OCI-M1 (cell line): ENCODE data around the gene MYL5.
"Not testable (repeated sequence)": the region's sequence is repeated elsewhere in the genome, so short reads cannot be mapped to it uniquely, and the experiment has no call there.

Experiments
- DNase-seq: peaks from one replicate; lab custom pipeline; 2025; lab: John Stamatoyannopoulos, UW

Gene MYL5

GRCh38 chr4:657834-658667 is 16.3 kb upstream of the MYL5 start:
- DNase-seq: no peak

GRCh38 chr4:658681-659667 is 15.4 kb upstream of the MYL5 start:
- DNase-seq: no peak

- DNase-seq: no peak
Observed at GRCh38 chr4:659851-660250, 14.5 kb upstream of the MYL5 start.

- no peak for DNase-seq
Observed at GRCh38 chr4:660401-660800, 13.9 kb upstream of the MYL5 start.

- DNase-seq: no peak
Observed at GRCh38 chr4:661231-661630, 13.1 kb upstream of the MYL5 start.

- DNase-seq: no peak
Observed at GRCh38 chr4:661881-662761, 12.2 kb upstream of the MYL5 start.

GRCh38 chr4:663046-663437 is 11.3 kb upstream of the MYL5 start:
- DNase-seq: no peak

- peak; percentile 65 for DNase-seq
Observed at GRCh38 chr4:663438-664428, 10.6 kb upstream of the MYL5 start.

- DNase-seq: no peak
Observed at GRCh38 chr4:664713-665231, 9.6 kb upstream of the MYL5 start.

- DNase-seq: no peak
Observed at GRCh38 chr4:665381-665750, 9.0 kb upstream of the MYL5 start.

- DNase-seq: no peak
Observed at GRCh38 chr4:665751-666435, 8.4 kb upstream of the MYL5 start.

- no peak for DNase-seq
Observed at GRCh38 chr4:666436-666810, 7.9 kb upstream of the MYL5 start.

- DNase-seq: no peak
Observed at GRCh38 chr4:666822-667544, 7.4 kb upstream of the MYL5 start.

GRCh38 chr4:667545-667925 is 6.8 kb upstream of the MYL5 start:
- DNase-seq: no peak

GRCh38 chr4:668219-668618 is 6.1 kb upstream of the MYL5 start:
- DNase-seq: not testable (repeated sequence)

- DNase-seq: not testable (repeated sequence)
Observed at GRCh38 chr4:669806-670559, 4.4 kb upstream of the MYL5 start.

GRCh38 chr4:671769-672168 is 2.6 kb upstream of the MYL5 start:
- DNase-seq: no peak

- DNase-seq: peak; percentile 33
Observed at GRCh38 chr4:673349-674091, 822 bp upstream of the MYL5 start.
